WTC11 (cell line): ENCODE measurements around the gene WIPF3.

Experiments
- ATF2 ChIP-seq: sonication (generic); formaldehyde crosslinking; IDR thresholded peaks from 2 replicates; pipeline ENCODE4 v1.8.1; 2022; ENCODE audit warnings: low read depth, missing genetic modification reagents, borderline replicate concordance
- ATF3 ChIP-seq: sonication (generic); formaldehyde crosslinking; conservative IDR thresholded peaks from 2 replicates; pipeline ENCODE4 v1.8.1; 2022; ENCODE audit warnings: mild to moderate bottlenecking, missing genetic modification reagents
- CTCF ChIP-seq: fragments of 200-600 bp; IDR thresholded peaks from 2 replicates; pipeline ENCODE4 v1.8.0; 2022; ENCODE audit warnings: antibody characterized with exemption
- HMGXB4 ChIP-seq: sonication (generic); formaldehyde crosslinking; IDR thresholded peaks from 2 replicates; pipeline ENCODE4 v1.8.1; 2023; ENCODE audit warnings: mild to moderate bottlenecking, moderate library complexity, missing genetic modification reagents
- ZBTB43 ChIP-seq: sonication (generic); formaldehyde crosslinking; IDR thresholded peaks from 2 replicates; pipeline ENCODE4 v1.8.1; 2023; ENCODE audit warnings: mild to moderate bottlenecking, missing genetic modification reagents

GRCh38 chr7:29764227-29764626 lies 42.1 kb upstream of the WIPF3 start:
- no peak for TF ChIP-seq CTCF
- TF ChIP-seq ZBTB43 (CRISPR knock-in tag): no peak
- no peak for TF ChIP-seq ATF2 (CRISPR knock-in tag)
- TF ChIP-seq ATF3 (CRISPR knock-in tag): no peak
- no peak for TF ChIP-seq HMGXB4 (CRISPR knock-in tag)
